HEK293 (cell line): Measurements from ENCODE around the gene SPATA16.

Source experiments
- CTCF ChIA-PET: fragments of 350-600 bp; formaldehyde crosslinking; extraction: SDS; loops from one replicate; lab custom pipeline; 2021; ENCODE audit warnings: antibody characterized with exemption; lab: Yijun Ruan, JAX
- POLR2A ChIA-PET: fragments of 300-600 bp; formaldehyde crosslinking; extraction: SDS; loops from one replicate; lab custom pipeline; 2020; ENCODE audit warnings: antibody characterized with exemption, inconsistent platforms; lab: Yijun Ruan, JAX
- H3K27ac ChIP-seq: fragments of 200-500 bp; sonication (Bioruptor generic); 2 replicates; pipeline ENCODE4 v1.5.1; 2014; ENCODE audit warnings: low read depth, low read length, control low read depth, inconsistent platforms; ENCODE audit errors: extremely low read depth
- H3K36me3 ChIP-seq, 2 experiments: fragments of 200-500 bp in 1 of 2; sonication (Bioruptor generic) in 1 of 2; 1 replicate in 1 of 2; 2 replicates in 1 of 2; pipeline ENCODE4 v1.5.1; 2014 to 2017; ENCODE audit warnings: inconsistent platforms in 2 of 2, low read length in 2 of 2; ENCODE audit not compliant: control insufficient read depth in 2 of 2, insufficient read depth in 1 of 2
- H3K4me1 ChIP-seq: fragments of 200-500 bp; sonication (Bioruptor generic); 2 replicates; pipeline ENCODE4 v1.5.1; 2014; ENCODE audit warnings: mild to moderate bottlenecking, low read length, inconsistent platforms; ENCODE audit not compliant: control insufficient read depth, insufficient read depth
- H3K4me3 ChIP-seq: 2 replicates; pipeline ENCODE4 v1.5.1; 2011; ENCODE audit warnings: low read depth, mild to moderate bottlenecking, control low read depth, low read length, moderate library complexity
- H3K9me3 ChIP-seq: fragments of 200-500 bp; sonication (Bioruptor generic); 2 replicates; pipeline ENCODE4 v1.5.1; 2014; ENCODE audit warnings: low read depth, low read length, inconsistent platforms; ENCODE audit not compliant: control insufficient read depth, insufficient read depth
- BCL11B ChIP-seq: fragments of 450-650 bp; formaldehyde crosslinking; IDR thresholded peaks from 2 replicates; pipeline ENCODE4 v1.5.1; 2016; ENCODE audit warnings: low read depth, missing biosample characterization, missing genetic modification characterization
- GLI4 ChIP-seq: fragments of 450-650 bp; formaldehyde crosslinking; IDR thresholded peaks from 2 replicates; pipeline ENCODE4 v1.5.1; 2016; ENCODE audit warnings: missing biosample characterization, missing genetic modification characterization
- HOXA7 ChIP-seq: sonication (generic); formaldehyde crosslinking; IDR thresholded peaks from 2 replicates; pipeline ENCODE4 v1.8.1; 2022; ENCODE audit warnings: missing genetic modification reagents, borderline replicate concordance
- IKZF3 ChIP-seq: fragments of 450-650 bp; IDR thresholded peaks from 2 replicates; pipeline ENCODE4 v1.5.0; 2018; ENCODE audit warnings: missing biosample characterization, mild to moderate bottlenecking, missing genetic modification characterization, moderate library complexity
- OVOL3 ChIP-seq: fragments of 450-650 bp; formaldehyde crosslinking; IDR thresholded peaks from 2 replicates; pipeline ENCODE4 v1.5.1; 2016; ENCODE audit warnings: missing biosample characterization, missing genetic modification characterization
- PATZ1 ChIP-seq: fragments of 450-650 bp; formaldehyde crosslinking; IDR thresholded peaks from 2 replicates; pipeline ENCODE4 v1.5.1; 2016; ENCODE audit warnings: missing biosample characterization, missing genetic modification characterization
- PRDM2 ChIP-seq: fragments of 450-650 bp; formaldehyde crosslinking; IDR thresholded peaks from 2 replicates; pipeline ENCODE4 v1.5.1; 2016; ENCODE audit warnings: missing biosample characterization, missing genetic modification characterization, borderline replicate concordance
- ZBTB11 ChIP-seq: fragments of 450-650 bp; formaldehyde crosslinking; conservative IDR thresholded peaks from 2 replicates; pipeline ENCODE4 v1.5.1; 2016; ENCODE audit warnings: low read depth, missing biosample characterization, missing genetic modification characterization
- ZBTB49 ChIP-seq: fragments of 450-650 bp; formaldehyde crosslinking; IDR thresholded peaks from 2 replicates; pipeline ENCODE4 v1.5.1; 2016; ENCODE audit warnings: missing biosample characterization, missing genetic modification characterization, low read depth
- ZIC2 ChIP-seq: fragments of 450-650 bp; formaldehyde crosslinking; IDR thresholded peaks from 2 replicates; pipeline ENCODE4 v1.5.1; 2016; ENCODE audit warnings: missing biosample characterization, missing genetic modification characterization
- ZNF175 ChIP-seq: fragments of 450-650 bp; formaldehyde crosslinking; IDR thresholded peaks from 2 replicates; pipeline ENCODE4 v1.5.1; 2016; ENCODE audit warnings: missing biosample characterization, missing genetic modification characterization
- ZNF18 ChIP-seq: fragments of 450-650 bp; formaldehyde crosslinking; IDR thresholded peaks from 2 replicates; pipeline ENCODE4 v1.5.1; 2016; ENCODE audit warnings: missing biosample characterization, missing genetic modification characterization
- ZNF416 ChIP-seq: fragments of 450-650 bp; formaldehyde crosslinking; IDR thresholded peaks from 2 replicates; pipeline ENCODE4 v1.5.1; 2016; ENCODE audit warnings: missing biosample characterization, missing genetic modification characterization
- ZNF426 ChIP-seq: fragments of 450-650 bp; formaldehyde crosslinking; IDR thresholded peaks from 2 replicates; pipeline ENCODE4 v1.5.1; 2017; ENCODE audit warnings: missing biosample characterization, missing genetic modification characterization, mild to moderate bottlenecking, inconsistent platforms, moderate library complexity
- ZNF76 ChIP-seq: fragments of 450-650 bp; formaldehyde crosslinking; IDR thresholded peaks from 2 replicates; pipeline ENCODE4; 2016; ENCODE audit warnings: low read depth, missing biosample characterization, missing genetic modification characterization, borderline replicate concordance
- ZNF777 ChIP-seq: fragments of 450-650 bp; formaldehyde crosslinking; IDR thresholded peaks from 2 replicates; pipeline ENCODE4 v1.5.1; 2017; ENCODE audit warnings: missing biosample characterization, missing genetic modification characterization, borderline replicate concordance
- ZSCAN16 ChIP-seq: fragments of 450-650 bp; formaldehyde crosslinking; IDR thresholded peaks from 2 replicates; pipeline ENCODE4 v1.5.1; 2016; ENCODE audit warnings: missing biosample characterization, missing genetic modification characterization

Gene SPATA16

GRCh38 chr3:172892158-172892557 is 248.9 kb downstream of the SPATA16 start:
- TF ChIP-seq ZBTB49 (tag by site-specific recombination) (no peak), ZNF76 (tag by site-specific recombination) (no peak), IKZF3 (no peak), ZNF18 (tag by site-specific recombination) (no peak)
- CTCF ChIA-PET = no interaction called here
- Histone ChIP-seq H3K4me1 (no peaks in the 10 kb centered on the region), H3K27ac (no peak overlapping the region), H3K9me3 (no peaks in the 10 kb centered on the region), H3K4me3 (no peak overlapping the region), H3K36me3 (no peaks in the 10 kb centered on the region)
- POLR2A ChIA-PET = no interaction called here

GRCh38 chr3:172885704-172886103 is 255.3 kb downstream of the SPATA16 start:
- Histone ChIP-seq H3K27ac (no peak overlapping the region), H3K9me3 (no peaks in the 10 kb centered on the region), H3K4me3 (no peak overlapping the region), H3K36me3 (no peaks in the 10 kb centered on the region), H3K4me1 (no peaks in the 10 kb centered on the region)
- ChIA-PET CTCF (no interaction called here), POLR2A (no interaction called here)
- TF ChIP-seq HOXA7 (CRISPR knock-in tag) = no peak
- no peak for TF ChIP-seq ZIC2 (tag by site-specific recombination)
- TF ChIP-seq ZSCAN16 (tag by site-specific recombination) = no peak
- no peak for TF ChIP-seq PATZ1
- no peak for TF ChIP-seq ZBTB11 (tag by site-specific recombination)
- no peak for TF ChIP-seq ZNF175 (tag by site-specific recombination)
- TF ChIP-seq IKZF3 = no peak
- TF ChIP-seq ZNF777 = no peak
- no peak for TF ChIP-seq GLI4 (tag by site-specific recombination)

GRCh38 chr3:172882563-172882962 is 258.5 kb downstream of the SPATA16 start:
- no peaks in the 10 kb centered on the region for H3K4me1 ChIP-seq
- no peak overlapping the region for H3K27ac ChIP-seq
- H3K4me3 ChIP-seq = no peak overlapping the region
- no peaks in the 10 kb centered on the region for H3K36me3 ChIP-seq
- POLR2A ChIA-PET = no interaction called here
- CTCF ChIA-PET = no interaction called here
- no peaks in the 10 kb centered on the region for H3K9me3 ChIP-seq
- TF ChIP-seq BCL11B (no peak), ZNF416 (no peak), ZNF426 (no peak), OVOL3 (no peak), ZSCAN16 (tag by site-specific recombination) (no peak), PRDM2 (tag by site-specific recombination) (no peak)
